T-helper 1 cell (primary cell): Measurements from ENCODE around the gene MXD3.
"Not testable (repeated sequence)": the region's sequence is repeated elsewhere in the genome, so short reads cannot be mapped to it uniquely, and the experiment has no call there.

Experiments
- DNase-seq, 5 donors: peaks; one replicate each; pipeline ENCODE4 v3.0.0-alpha.2; 2012 to 2020

Gene MXD3

GRCh38 chr5:177260961-177261360, 50.7 kb downstream of the MXD3 start:
- no peak for DNase-seq

DNA sequence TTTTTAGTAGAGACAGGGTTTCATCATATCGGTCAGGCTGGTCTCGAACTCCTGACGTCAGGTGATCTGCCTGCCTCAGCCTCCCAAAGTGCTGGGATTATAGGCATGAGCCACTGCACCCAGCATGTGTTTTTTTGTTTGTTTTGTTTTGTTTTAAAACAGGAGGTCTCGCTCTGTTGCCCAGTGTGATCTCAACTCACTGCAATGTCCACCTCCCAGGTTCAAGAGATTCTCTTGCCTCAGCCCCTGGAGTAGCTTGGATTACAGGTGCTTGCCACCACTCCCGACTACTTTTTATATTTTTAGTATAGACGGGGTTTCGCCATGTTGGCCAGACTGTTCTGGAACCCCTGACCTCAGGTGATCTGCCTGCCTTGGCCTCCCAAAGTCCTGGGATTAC, 53.0 kb downstream of the MXD3 start:
- DNase-seq: not testable (repeated sequence)
